Osteoblast (primary cell): ENCODE measurements around the gene GABARAP. TPM values are rescaled to one million over a fixed set of nuclear protein-coding genes. Genes with fewer than 3 reads are reported as not detected.

Experiments used
- DNase-seq: peaks from one replicate; pipeline ENCODE4 v3.0.0; 2011; ENCODE audit warnings: low spot score, mixed read lengths; ENCODE audit not compliant: insufficient read length; ENCODE audit errors: missing footprints
- H2AFZ ChIP-seq: 2 replicates; pipeline ENCODE4 v1.6.0; 2011; ENCODE audit warnings: mild to moderate bottlenecking, low read length
- H3K27ac ChIP-seq: 2 replicates; pipeline ENCODE4 v1.5.1; 2011; ENCODE audit warnings: mild to moderate bottlenecking, low read depth, low read length, moderate library complexity
- H3K27me3 ChIP-seq: 2 replicates; pipeline ENCODE4 v1.6.0; 2012; ENCODE audit warnings: mild to moderate bottlenecking, control low read depth, inconsistent platforms, low read length, moderate library complexity; ENCODE audit not compliant: insufficient read depth
- H3K36me3 ChIP-seq: 2 replicates; pipeline ENCODE4 v1.5.1; 2011; ENCODE audit warnings: mild to moderate bottlenecking, low read length, control low read depth, moderate library complexity; ENCODE audit not compliant: insufficient read depth
- H3K4me1 ChIP-seq: 2 replicates; pipeline ENCODE4 v1.5.1; 2011; ENCODE audit warnings: mild to moderate bottlenecking, low read length, control low read depth, moderate library complexity; ENCODE audit not compliant: insufficient read depth
- H3K4me2 ChIP-seq: 2 replicates; pipeline ENCODE4 v1.6.0; 2011; ENCODE audit warnings: mild to moderate bottlenecking, low read length; ENCODE audit not compliant: insufficient read depth
- H3K4me3 ChIP-seq: fragments of 200-600 bp; sonication (generic); 3 replicates; pipeline ENCODE4 v1.5.1; 2012; ENCODE audit warnings: mild to moderate bottlenecking, low read length, inconsistent platforms; ENCODE audit not compliant: insufficient read depth
- H3K79me2 ChIP-seq: 2 replicates; pipeline ENCODE4 v1.6.0; 2012; ENCODE audit warnings: mild to moderate bottlenecking, low read length, control low read depth, inconsistent platforms; ENCODE audit not compliant: insufficient read depth
- H3K9me3 ChIP-seq: 2 replicates; pipeline ENCODE4 v1.5.1; 2011; ENCODE audit warnings: low read depth, low read length, control low read depth
- H4K20me1 ChIP-seq: 2 replicates; pipeline ENCODE4 v1.6.0; 2012; ENCODE audit warnings: mild to moderate bottlenecking, low read length, control low read depth; ENCODE audit not compliant: insufficient read depth
- total RNA-seq: library from RNA; depleted of rRNA; stranded (reverse); fragments of >200 nt; gene quantifications from 2 replicates; pipeline ENCODE4 v1.2.3, GENCODE V29; 2012
- TF ChIP-seq, protein P1 (sequence below): IDR thresholded peaks from 2 replicates; pipeline ENCODE4 v1.5.1; 2011; ENCODE audit warnings: mild to moderate bottlenecking, low read depth, low read length, moderate library complexity; ENCODE audit errors: extremely low read depth

The GABARAP gene
- total RNA-seq, 1 donor: 422 TPM

DNA sequence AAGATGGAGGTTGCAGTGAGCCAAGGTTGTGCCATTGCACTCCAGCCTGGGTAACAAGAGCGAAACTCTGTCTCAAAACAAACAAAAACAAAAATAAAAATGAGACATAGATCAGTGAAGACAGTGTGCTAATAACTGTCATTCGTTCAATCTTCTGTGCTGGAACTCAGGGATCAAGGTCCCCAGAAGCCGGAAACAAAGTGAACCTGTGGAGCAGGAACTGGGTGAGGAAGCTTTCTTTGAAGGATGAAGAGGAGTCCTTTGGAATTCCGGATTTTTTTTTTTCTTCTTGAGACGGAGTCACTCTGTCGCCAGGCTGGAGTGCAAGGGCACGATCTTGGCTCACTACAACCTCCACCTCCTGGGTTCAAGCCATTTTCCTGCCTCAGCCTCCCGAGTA is 37.2 kb upstream of the GABARAP start:
- Histone ChIP-seq H3K4me3 (no peak overlapping the region), H3K36me3 (no peaks in the 10 kb centered on the region), H3K79me2 (no peaks in the 10 kb centered on the region), H3K9me3 (no peaks in the 10 kb centered on the region), H3K4me1 (peaks cover 9% of the 10 kb centered on the region), H3K4me2 (no peak overlapping the region), H3K27me3 (peaks cover 30% of the 10 kb centered on the region), H3K27ac (no peak overlapping the region), H4K20me1 (no peaks in the 10 kb centered on the region), H2AFZ (no peak overlapping the region)
- no peak for DNase-seq
- TF ChIP-seq, protein P1, sequence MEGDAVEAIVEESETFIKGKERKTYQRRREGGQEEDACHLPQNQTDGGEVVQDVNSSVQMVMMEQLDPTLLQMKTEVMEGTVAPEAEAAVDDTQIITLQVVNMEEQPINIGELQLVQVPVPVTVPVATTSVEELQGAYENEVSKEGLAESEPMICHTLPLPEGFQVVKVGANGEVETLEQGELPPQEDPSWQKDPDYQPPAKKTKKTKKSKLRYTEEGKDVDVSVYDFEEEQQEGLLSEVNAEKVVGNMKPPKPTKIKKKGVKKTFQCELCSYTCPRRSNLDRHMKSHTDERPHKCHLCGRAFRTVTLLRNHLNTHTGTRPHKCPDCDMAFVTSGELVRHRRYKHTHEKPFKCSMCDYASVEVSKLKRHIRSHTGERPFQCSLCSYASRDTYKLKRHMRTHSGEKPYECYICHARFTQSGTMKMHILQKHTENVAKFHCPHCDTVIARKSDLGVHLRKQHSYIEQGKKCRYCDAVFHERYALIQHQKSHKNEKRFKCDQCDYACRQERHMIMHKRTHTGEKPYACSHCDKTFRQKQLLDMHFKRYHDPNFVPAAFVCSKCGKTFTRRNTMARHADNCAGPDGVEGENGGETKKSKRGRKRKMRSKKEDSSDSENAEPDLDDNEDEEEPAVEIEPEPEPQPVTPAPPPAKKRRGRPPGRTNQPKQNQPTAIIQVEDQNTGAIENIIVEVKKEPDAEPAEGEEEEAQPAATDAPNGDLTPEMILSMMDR: no peak

DNA sequence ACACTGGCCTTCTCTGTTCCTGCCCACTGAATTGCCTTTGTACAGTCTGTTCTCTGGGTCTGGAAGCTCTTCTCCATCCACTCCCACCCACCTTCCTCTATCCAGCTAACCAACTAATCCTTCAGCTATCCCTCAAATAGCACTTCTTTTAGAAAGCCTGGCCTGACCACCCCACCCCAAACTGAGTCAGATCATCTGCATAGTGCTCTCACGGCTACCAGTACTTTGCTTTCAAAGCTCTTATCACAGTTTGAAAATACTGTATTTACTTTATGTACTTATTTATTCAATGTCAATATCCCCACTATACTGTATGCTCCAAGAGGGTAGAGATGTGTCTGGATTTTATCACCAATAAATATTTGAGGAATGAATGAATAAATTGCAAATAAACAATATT is 24.5 kb upstream of the GABARAP start:
- TF ChIP-seq, protein P1: no peak
- no peaks in the 10 kb centered on the region for H4K20me1 ChIP-seq
- no peak overlapping the region for H3K27ac ChIP-seq
- H3K4me3 ChIP-seq: no peak overlapping the region
- no peaks in the 10 kb centered on the region for H3K36me3 ChIP-seq
- H3K4me1 ChIP-seq: peaks cover 12% of the 10 kb centered on the region
- no peak overlapping the region for H3K4me2 ChIP-seq
- no peak overlapping the region for H2AFZ ChIP-seq
- H3K9me3 ChIP-seq: no peaks in the 10 kb centered on the region
- no peak for DNase-seq
- peaks cover 12% of the 10 kb centered on the region for H3K27me3 ChIP-seq
- H3K79me2 ChIP-seq: no peaks in the 10 kb centered on the region

DNA sequence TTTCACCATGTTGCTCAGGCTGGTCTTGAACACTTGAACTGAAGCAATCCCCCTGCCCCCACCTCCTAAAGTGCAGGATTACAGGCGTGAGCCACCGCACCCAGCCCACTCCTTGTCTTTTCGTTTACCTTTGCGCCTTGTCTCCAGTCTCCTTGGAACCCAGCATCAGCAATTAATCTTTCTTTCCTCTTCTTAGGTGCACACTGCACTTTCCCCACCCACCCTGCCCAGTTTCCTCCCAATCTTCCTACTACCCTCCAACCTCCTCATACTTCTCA is 21.5 kb upstream of the GABARAP start:
- DNase-seq: no peak
- Histone ChIP-seq H2AFZ (peak overlapping the region; percentile 88), H3K27ac (no peak overlapping the region), H3K36me3 (peaks cover 9% of the 10 kb centered on the region), H4K20me1 (no peaks in the 10 kb centered on the region), H3K79me2 (no peaks in the 10 kb centered on the region), H3K4me2 (no peak overlapping the region), H3K4me3 (no peak overlapping the region), H3K9me3 (no peaks in the 10 kb centered on the region), H3K27me3 (peaks cover 15% of the 10 kb centered on the region), H3K4me1 (peaks cover 18% of the 10 kb centered on the region)
- TF ChIP-seq, protein P1: no peak

DNA sequence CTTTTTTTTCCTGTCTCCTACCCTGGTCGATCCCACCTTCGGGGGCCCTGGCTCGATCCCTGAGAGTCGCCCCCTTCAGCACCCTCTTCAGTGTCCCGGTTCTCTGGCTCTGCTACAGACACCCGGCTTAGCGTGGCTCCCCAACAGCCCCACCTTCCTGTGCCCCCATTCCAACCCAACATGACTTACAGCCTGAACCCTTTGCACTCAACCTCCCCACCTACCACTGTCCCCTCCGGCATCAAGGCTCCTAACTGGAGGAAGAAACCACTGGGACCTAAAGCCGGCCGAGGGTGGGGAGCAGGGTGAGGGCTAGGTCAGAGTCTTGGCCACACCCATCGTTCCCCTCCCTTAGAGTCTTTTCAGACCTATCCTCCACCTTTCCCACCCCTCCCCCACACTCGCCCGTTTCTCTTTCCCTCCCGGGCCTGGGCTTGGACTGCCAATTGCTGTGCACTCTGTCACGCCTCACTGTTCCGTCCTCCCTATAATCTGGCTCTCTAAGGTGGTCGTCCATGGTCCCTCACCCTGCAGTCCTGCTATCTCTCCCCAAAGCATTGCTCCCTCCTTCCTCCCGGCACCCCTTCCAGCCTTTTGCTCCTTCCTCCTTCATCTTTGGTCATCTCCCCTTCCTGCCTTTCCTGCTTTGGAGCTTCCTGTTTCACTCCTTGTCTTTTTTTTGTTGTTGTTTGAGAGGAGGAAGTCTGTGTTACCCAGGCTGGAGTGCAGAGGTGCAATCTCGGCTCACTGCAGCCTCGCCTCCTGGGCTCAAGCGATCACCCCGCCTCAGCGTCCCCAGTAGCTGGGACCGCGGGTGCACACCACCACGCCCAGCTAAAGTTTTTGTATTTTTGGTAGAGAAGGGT is 20.9 kb upstream of the GABARAP start:
- peak; percentile 80 for DNase-seq
- H3K27ac ChIP-seq: no peak overlapping the region
- no peaks in the 10 kb centered on the region for H3K9me3 ChIP-seq
- H3K36me3 ChIP-seq: peaks cover 12% of the 10 kb centered on the region
- TF ChIP-seq, protein P1: no peak
- peaks cover 15% of the 10 kb centered on the region for H3K27me3 ChIP-seq
- H2AFZ ChIP-seq: peak overlapping the region; percentile 88
- H3K79me2 ChIP-seq: no peaks in the 10 kb centered on the region
- peak overlapping the region; percentile 47 for H3K4me2 ChIP-seq
- no peaks in the 10 kb centered on the region for H4K20me1 ChIP-seq
- H3K4me1 ChIP-seq: peaks cover 19% of the 10 kb centered on the region
- H3K4me3 ChIP-seq: peak overlapping the region; percentile 36
